Stimulated activated CD4-positive, alpha-beta T cell treated with anti-CD3 and anti-CD28 coated beads, Interleukin-1b, Interleukin-23, amount 100 ng/mL, for 4 hours (primary cell): Measurements from ENCODE around the gene GRK7.
"Not testable (repeated sequence)": the region's sequence is repeated elsewhere in the genome, so short reads cannot be mapped to it uniquely, and the experiment has no call there.

Source experiments
- DNase-seq, 2 donors: peaks; one replicate each; pipeline ENCODE4 v3.0.0-alpha.2; 2020; ENCODE audit warnings: low read depth in 2 of 2

The GRK7 gene

GRCh38 chr3:141795741-141796080 lies 32.5 kb downstream of the GRK7 start:
- no peak for DNase-seq

- DNase-seq = peak; percentile 40 to 64
These were observed 33.1 kb downstream of the GRK7 start for GRCh38 chr3:141796081-141796888.

- DNase-seq = peak in 1 of 2 donors; percentile 22
These were observed 33.9 kb downstream of the GRK7 start for GRCh38 chr3:141796889-141797781.

GRCh38 chr3:141797819-141798447 lies 34.7 kb downstream of the GRK7 start:
- DNase-seq = no peak

- DNase-seq = no peak
These were observed 35.2 kb downstream of the GRK7 start for GRCh38 chr3:141798448-141798845.

GRCh38 chr3:141802316-141803077 lies 39.3 kb downstream of the GRK7 start:
- no peak for DNase-seq

- not testable (repeated sequence) for DNase-seq
These were observed 40.3 kb downstream of the GRK7 start for GRCh38 chr3:141803538-141803937.

GRCh38 chr3:141804447-141804777 lies 41.2 kb downstream of the GRK7 start:
- no peak for DNase-seq

GRCh38 chr3:141804778-141805639 lies 41.8 kb downstream of the GRK7 start:
- DNase-seq = no peak

GRCh38 chr3:141807277-141808033 lies 44.2 kb downstream of the GRK7 start:
- DNase-seq = no peak

GRCh38 chr3:141808586-141808985 lies 45.4 kb downstream of the GRK7 start:
- DNase-seq = no peak

GRCh38 chr3:141810161-141810560 lies 47.0 kb downstream of the GRK7 start:
- DNase-seq = no peak

- DNase-seq = no peak
These were observed 48.1 kb downstream of the GRK7 start for GRCh38 chr3:141811348-141811747.

GRCh38 chr3:141812084-141812483 lies 48.9 kb downstream of the GRK7 start:
- no peak for DNase-seq

GRCh38 chr3:141812586-141812985 lies 49.4 kb downstream of the GRK7 start:
- DNase-seq = no peak
